Measurements from ENCODE around the gene ZCCHC7.

Gene ZCCHC7

GRCh38 chr9:37336150-37336549 is 215.8 kb downstream of the ZCCHC7 start:
- DNase-seq (ENCODE audit: low spot score) = no peak

GRCh38 chr9:37337301-37337890 is 217.0 kb downstream of the ZCCHC7 start:
- DNase-seq (ENCODE audit: low spot score) = no peak

GRCh38 chr9:37338218-37338617 is 217.8 kb downstream of the ZCCHC7 start:
- DNase-seq (ENCODE audit: low spot score) = no peak

GRCh38 chr9:37339923-37340322 is 219.5 kb downstream of the ZCCHC7 start:
- no peak for DNase-seq (ENCODE audit: low spot score)

- no peak for DNase-seq (ENCODE audit: low spot score)
Observed at GRCh38 chr9:37340961-37341360, 220.6 kb downstream of the ZCCHC7 start.

- no peak for DNase-seq (ENCODE audit: low spot score)
Observed at GRCh38 chr9:37341704-37342103, 221.3 kb downstream of the ZCCHC7 start.

GRCh38 chr9:37342493-37342892 is 222.1 kb downstream of the ZCCHC7 start:
- DNase-seq (ENCODE audit: low spot score) = no peak

GRCh38 chr9:37342895-37343294 is 222.5 kb downstream of the ZCCHC7 start:
- DNase-seq (ENCODE audit: low spot score) = no peak

- no peak for DNase-seq (ENCODE audit: low spot score)
Observed at GRCh38 chr9:37343724-37344123, 223.3 kb downstream of the ZCCHC7 start.

- no peak for DNase-seq (ENCODE audit: low spot score)
Observed at GRCh38 chr9:37345038-37345437, 224.7 kb downstream of the ZCCHC7 start.

GRCh38 chr9:37348917-37349316 is 228.5 kb downstream of the ZCCHC7 start:
- no peak for DNase-seq (ENCODE audit: low spot score)

- no peak for DNase-seq (ENCODE audit: low spot score)
Observed at GRCh38 chr9:37350486-37351190, 230.3 kb downstream of the ZCCHC7 start.

GRCh38 chr9:37353791-37354190 is 233.4 kb downstream of the ZCCHC7 start:
- DNase-seq (ENCODE audit: low spot score) = no peak

- DNase-seq (ENCODE audit: low spot score) = no peak
Observed at GRCh38 chr9:37362430-37362829, 242.1 kb downstream of the ZCCHC7 start.

- no peak for DNase-seq (ENCODE audit: low spot score)
Observed at GRCh38 chr9:37363124-37363523, 242.8 kb downstream of the ZCCHC7 start.

GRCh38 chr9:37364136-37364535 is 243.8 kb downstream of the ZCCHC7 start:
- DNase-seq (ENCODE audit: low spot score) = no peak

- no peak for DNase-seq (ENCODE audit: low spot score)
Observed at GRCh38 chr9:37364751-37365360, 244.5 kb downstream of the ZCCHC7 start.

GRCh38 chr9:37369671-37370070 is 249.3 kb downstream of the ZCCHC7 start:
- DNase-seq (ENCODE audit: low spot score) = no peak

- no peak for DNase-seq (ENCODE audit: low spot score)
Observed at GRCh38 chr9:37370282-37370681, 249.9 kb downstream of the ZCCHC7 start.

GRCh38 chr9:37370968-37371563 is 250.7 kb downstream of the ZCCHC7 start:
- no peak for DNase-seq (ENCODE audit: low spot score)

- peak; percentile 49 for DNase-seq (ENCODE audit: low spot score)
Observed at GRCh38 chr9:37371565-37372464, 251.4 kb downstream of the ZCCHC7 start.

- no peak for DNase-seq (ENCODE audit: low spot score)
Observed at GRCh38 chr9:37372839-37373238, 252.5 kb downstream of the ZCCHC7 start.
